Urinary bladder (tissue), 4 donors: ENCODE measurements around the gene IL17B. TPM values are rescaled to one million over a fixed set of nuclear protein-coding genes. Genes with fewer than 3 reads are reported as not detected.

Source experiments
- DNase-seq: peaks from one replicate; pipeline ENCODE4 v3.0.0-alpha.2; 2015; ENCODE audit errors: extremely low spot score
- H3K27ac ChIP-seq: one replicate; pipeline ENCODE4 v1.5.1; 2013; ENCODE audit warnings: low read depth, mild to moderate bottlenecking, moderate library complexity
- H3K36me3 ChIP-seq: one replicate; pipeline ENCODE4 v1.6.1; 2013; ENCODE audit warnings: mild to moderate bottlenecking, moderate library complexity; ENCODE audit not compliant: insufficient read depth
- H3K4me1 ChIP-seq: one replicate; pipeline ENCODE4 v1.6.1; 2013; ENCODE audit warnings: mild to moderate bottlenecking, moderate library complexity; ENCODE audit not compliant: insufficient read depth
- H3K4me3 ChIP-seq: one replicate; pipeline ENCODE4 v1.5.1; 2013; ENCODE audit warnings: low read depth, low read length
- WGBS: extraction: QIAGEN DNeasy Blood & Tissue Kit; methylation state at CpG from one replicate; pipeline ENCODE4 v1.1.7; 2013; 5-methylcytosine and 5-hydroxymethylcytosine counted together
- polyA plus RNA-seq: library from polyadenylated mRNA; stranded (reverse); fragments of 200-250 nt; gene quantifications from one replicate; pipeline ENCODE4 v1.2.3, GENCODE V29; 2013
- total RNA-seq: library from RNA; depleted of rRNA; stranded (reverse); fragments of >200 nt; gene quantifications from one replicate; pipeline ENCODE4 v1.2.3, GENCODE V29; 2014
- donor health status: healthy with polysubstance abuse.
- donor health status: healthy.

The IL17B gene
- 8.9 TPM for total RNA-seq
- 3.7 TPM for polyA plus RNA-seq

GRCh38 chr5:149379177-149379761 is at the start of gene IL17B:
TSS of gene IL17B (minus strand) at chr5:149379292. CDS start at chr5:149379225, 67 bp downstream.
- Histone ChIP-seq H3K4me1 (no peaks in the 10 kb centered on the region), H3K36me3 (no peaks in the 10 kb centered on the region), H3K4me3 (no peak within 1 kb of the TSS), H3K27ac (no peak within 1 kb of the TSS)
- DNase-seq = no peak
- WGBS = 77% methylated on average over 22 of the region's 22 CpGs

- DNase-seq = no peak
- Histone ChIP-seq H3K4me1 (no peaks in the 10 kb centered on the region), H3K4me3 (no peak overlapping the region), H3K27ac (no peak overlapping the region), H3K36me3 (peaks cover 2% of the 10 kb centered on the region)
- 69% methylated on average over 5 of the region's 5 CpGs for WGBS
These were observed 48.9 kb upstream of the IL17B start for GRCh38 chr5:149428032-149428431.

GRCh38 chr5:149427374-149427773 is 48.3 kb upstream of the IL17B start:
- WGBS = 80% methylated on average over 4 of the region's 4 CpGs
- peaks cover 2% of the 10 kb centered on the region for H3K36me3 ChIP-seq

GRCh38 chr5:149426931-149427330 is 47.8 kb upstream of the IL17B start:
- WGBS = 87% methylated on average over 2 of the region's 2 CpGs
- H3K4me3 ChIP-seq = no peak overlapping the region
- H3K36me3 ChIP-seq = peaks cover 2% of the 10 kb centered on the region
- H3K27ac ChIP-seq = no peak overlapping the region
- H3K4me1 ChIP-seq = no peaks in the 10 kb centered on the region
- no peak for DNase-seq

More at GRCh38 chr5:149427374-149427773, 48.3 kb upstream of the IL17B start:
- DNase-seq = no peak
- H3K4me3 ChIP-seq = no peak overlapping the region
- H3K4me1 ChIP-seq = no peaks in the 10 kb centered on the region
- no peak overlapping the region for H3K27ac ChIP-seq

GRCh38 chr5:149425729-149426128 is 46.6 kb upstream of the IL17B start:
- H3K27ac ChIP-seq = no peak overlapping the region
- peaks cover 3% of the 10 kb centered on the region for H3K36me3 ChIP-seq
- H3K4me3 ChIP-seq = no peak overlapping the region
- H3K4me1 ChIP-seq = no peaks in the 10 kb centered on the region
- WGBS = 59% methylated on average over 4 of the region's 4 CpGs
- DNase-seq = no peak

- WGBS = 52% methylated on average over 10 of the region's 10 CpGs
- no peak for DNase-seq
- Histone ChIP-seq H3K27ac (no peak overlapping the region), H3K4me3 (no peak overlapping the region), H3K36me3 (peaks cover 3% of the 10 kb centered on the region), H3K4me1 (no peaks in the 10 kb centered on the region)
These were observed 45.6 kb upstream of the IL17B start for GRCh38 chr5:149424371-149425315.

GRCh38 chr5:149423794-149424268 is 44.7 kb upstream of the IL17B start:
- peak overlapping the region; percentile 83 for H3K27ac ChIP-seq
- H3K4me3 ChIP-seq = no peak overlapping the region
- WGBS = 29% methylated on average over 7 of the region's 7 CpGs
- H3K4me1 ChIP-seq = no peaks in the 10 kb centered on the region
- H3K36me3 ChIP-seq = peaks cover 3% of the 10 kb centered on the region
- DNase-seq = no peak

- Histone ChIP-seq H3K27ac (peak overlapping the region; percentile 83), H3K36me3 (peaks cover 3% of the 10 kb centered on the region), H3K4me1 (no peaks in the 10 kb centered on the region), H3K4me3 (no peak overlapping the region)
- no peak for DNase-seq
- WGBS = 19% methylated on average over 9 of the region's 9 CpGs
These were observed 44.1 kb upstream of the IL17B start for GRCh38 chr5:149423049-149423793.

- Histone ChIP-seq H3K36me3 (peaks cover 3% of the 10 kb centered on the region), H3K4me1 (no peaks in the 10 kb centered on the region)
- DNase-seq = peak; percentile 94
These were observed 43.4 kb upstream of the IL17B start for GRCh38 chr5:149422366-149423048.

GRCh38 chr5:149421834-149422233 is 42.7 kb upstream of the IL17B start:
- Histone ChIP-seq H3K4me1 (no peaks in the 10 kb centered on the region), H3K36me3 (peaks cover 3% of the 10 kb centered on the region)

More at GRCh38 chr5:149422366-149423048, 43.4 kb upstream of the IL17B start:
- WGBS = 8% methylated on average over 19 of the region's 19 CpGs
- Histone ChIP-seq H3K27ac (peak overlapping the region; percentile 82), H3K4me3 (no peak overlapping the region)

GRCh38 chr5:149421372-149421685 is 42.2 kb upstream of the IL17B start:
- H3K27ac ChIP-seq = peak overlapping the region; percentile 68
- H3K36me3 ChIP-seq = peaks cover 3% of the 10 kb centered on the region
- 42% methylated on average over 7 of the region's 7 CpGs for WGBS
- no peak for DNase-seq
- H3K4me3 ChIP-seq = no peak overlapping the region
- H3K4me1 ChIP-seq = no peaks in the 10 kb centered on the region

More at GRCh38 chr5:149421834-149422233, 42.7 kb upstream of the IL17B start:
- no peak overlapping the region for H3K4me3 ChIP-seq
- no peak for DNase-seq
- H3K27ac ChIP-seq = peak overlapping the region; percentile 68
- WGBS = 32% methylated on average over 5 of the region's 5 CpGs

GRCh38 chr5:149420545-149421371 is 41.7 kb upstream of the IL17B start:
- peak overlapping the region; percentile 68 for H3K27ac ChIP-seq
- no peak overlapping the region for H3K4me3 ChIP-seq
- peaks cover 1% of the 10 kb centered on the region for H3K36me3 ChIP-seq
- WGBS = 37% methylated on average over 18 of the region's 18 CpGs
- H3K4me1 ChIP-seq = no peaks in the 10 kb centered on the region
- no peak for DNase-seq
